NCI-H146 treated with DMSO at 0.1 percent for 48 hours (cell line): ENCODE results near the gene CFB.
"Not testable (repeated sequence)": the region's sequence is repeated elsewhere in the genome, so short reads cannot be mapped to it uniquely, and the experiment has no call there.

Source experiments
- DNase-seq: peaks from one replicate; lab custom pipeline; 2025; ENCODE audit not compliant: unreplicated experiment; lab: John Stamatoyannopoulos, UW

Gene CFB

GRCh38 chr6:31945507-31946369, at the start of gene CFB:
CFB (plus strand) TSS chr6:31946095; CDS start chr6:31946222, 127 bp downstream.
- DNase-seq: no peak

GRCh38 chr6:31896493-31896855, 49.4 kb upstream of the CFB start:
- no peak for DNase-seq

GRCh38 chr6:31896856-31897611, 48.9 kb upstream of the CFB start:
- DNase-seq: no peak

GRCh38 chr6:31897612-31898382, 48.1 kb upstream of the CFB start, which contains the start of gene EHMT2:
EHMT2 (minus strand) TSS chr6:31897698; CDS start chr6:31897677, 21 bp downstream.
- peak; percentile 48 for DNase-seq

- peak; percentile 67 for DNase-seq
Observed at GRCh38 chr6:31898383-31899011, 47.4 kb upstream of the CFB start.

GRCh38 chr6:31899215-31899614, 46.7 kb upstream of the CFB start:
- DNase-seq: no peak

GRCh38 chr6:31899882-31900722, 45.8 kb upstream of the CFB start:
- DNase-seq: no peak

- no peak for DNase-seq
Observed at GRCh38 chr6:31900917-31901414, 44.9 kb upstream of the CFB start.

- DNase-seq: no peak
Observed at GRCh38 chr6:31901415-31901952, 44.4 kb upstream of the CFB start.

GRCh38 chr6:31901953-31902643, 43.8 kb upstream of the CFB start, which contains the start of gene ZBTB12:
ZBTB12 (minus strand) TSS chr6:31902086; CDS start chr6:31901305, 781 bp downstream.
- DNase-seq: peak; percentile 89

- no peak for DNase-seq
Observed at GRCh38 chr6:31903957-31904356, 41.9 kb upstream of the CFB start.

GRCh38 chr6:31905041-31905440, 40.9 kb upstream of the CFB start:
- no peak for DNase-seq

GRCh38 chr6:31906122-31906521, 39.8 kb upstream of the CFB start:
- DNase-seq: no peak

- not testable (repeated sequence) for DNase-seq
Observed at GRCh38 chr6:31906727-31907126, 39.2 kb upstream of the CFB start.

GRCh38 chr6:31907158-31907813, 38.6 kb upstream of the CFB start:
- no peak for DNase-seq

- DNase-seq: not testable (repeated sequence)
Observed at GRCh38 chr6:31908255-31908654, 37.6 kb upstream of the CFB start.

- DNase-seq: no peak
Observed at GRCh38 chr6:31908791-31909190, 37.1 kb upstream of the CFB start.

- not testable (repeated sequence) for DNase-seq
Observed at GRCh38 chr6:31909298-31909697, 36.6 kb upstream of the CFB start.
